ENCODE measurements around the gene SEC23A.
"Not testable (repeated sequence)": the region's sequence is repeated elsewhere in the genome, so short reads cannot be mapped to it uniquely, and the experiment has no call there.

Gene SEC23A

GRCh38 chr14:39028620-39029019 is 74.4 kb downstream of the SEC23A start:
- DNase-seq: no peak
- TF ChIP-seq POLR2A (IDR thresholded peaks at IDR 0.05; ENCODE audit: low read length) (no peak), GATA1 (IDR thresholded peaks at IDR 0.05; ENCODE audit: low read depth, low read length) (no peak)

GRCh38 chr14:39025810-39026627 is 77.0 kb downstream of the SEC23A start:
- no peak for DNase-seq
- TF ChIP-seq POLR2A (IDR thresholded peaks at IDR 0.05; ENCODE audit: low read length) (no peak), GATA1 (IDR thresholded peaks at IDR 0.05; ENCODE audit: low read depth, low read length) (no peak)

- DNase-seq: no peak
- TF ChIP-seq GATA1 (IDR thresholded peaks at IDR 0.05; ENCODE audit: low read depth, low read length): no peak
- TF ChIP-seq POLR2A (IDR thresholded peaks at IDR 0.05; ENCODE audit: low read length): no peak
Observed at GRCh38 chr14:39025250-39025809, 77.7 kb downstream of the SEC23A start.

- DNase-seq: no peak
- no peak for TF ChIP-seq GATA1 (IDR thresholded peaks at IDR 0.05; ENCODE audit: low read depth, low read length)
Observed at GRCh38 chr14:39023939-39024871, 78.8 kb downstream of the SEC23A start.

- not testable (repeated sequence) for DNase-seq
Observed at GRCh38 chr14:39017096-39018016, 85.7 kb downstream of the SEC23A start.

GRCh38 chr14:39016733-39017095 is 86.3 kb downstream of the SEC23A start:
- no peak for DNase-seq
- TF ChIP-seq POLR2A (IDR thresholded peaks at IDR 0.05; ENCODE audit: low read length): no peak
- TF ChIP-seq GATA1 (IDR thresholded peaks at IDR 0.05; ENCODE audit: low read depth, low read length): no peak

- TF ChIP-seq POLR2A (IDR thresholded peaks at IDR 0.05; ENCODE audit: low read length): no peak
- DNase-seq: no peak
Observed at GRCh38 chr14:39015964-39016577, 87.0 kb downstream of the SEC23A start.

- peak; percentile 45 to 62 for DNase-seq
- TF ChIP-seq GATA1 (IDR thresholded peaks at IDR 0.05; ENCODE audit: low read depth, low read length) (no peak), POLR2A (IDR thresholded peaks at IDR 0.05; ENCODE audit: low read length) (no peak)
Observed at GRCh38 chr14:39015360-39015961, 87.6 kb downstream of the SEC23A start.

GRCh38 chr14:39014460-39014859 is 88.6 kb downstream of the SEC23A start:
- TF ChIP-seq GATA1 (IDR thresholded peaks at IDR 0.05; ENCODE audit: low read depth, low read length) (no peak), POLR2A (IDR thresholded peaks at IDR 0.05; ENCODE audit: low read length) (no peak)
- no peak for DNase-seq

- DNase-seq: not testable (repeated sequence)
Observed at GRCh38 chr14:39008965-39009364, 94.1 kb downstream of the SEC23A start.

GRCh38 chr14:39006721-39007410 is 96.2 kb downstream of the SEC23A start:
- DNase-seq: no peak
- TF ChIP-seq POLR2A (IDR thresholded peaks at IDR 0.05; ENCODE audit: low read length): no peak
- TF ChIP-seq GATA1 (IDR thresholded peaks at IDR 0.05; ENCODE audit: low read depth, low read length): no peak
